SU-DHL-6 (cell line): ENCODE results near the gene MMEL1.

Experiments
- CTCF ChIP-seq: fragments of 200-600 bp; sonication (generic); IDR thresholded peaks from one replicate; pipeline ENCODE4 v1.5.1; 2017; ENCODE audit warnings: antibody characterized with exemption, mild to moderate bottlenecking, low read length, moderate library complexity; ENCODE audit not compliant: insufficient read depth, poor library complexity, severe bottlenecking
- EZH2phosphoT487 ChIP-seq: fragments of 200-600 bp; sonication (generic), shearing (Covaris generic); conservative IDR thresholded peaks from 2 replicates; pipeline ENCODE4 v1.6.1; 2018; ENCODE audit warnings: mild to moderate bottlenecking, antibody characterized with exemption, low read length, moderate library complexity, mixed read lengths

GRCh38 chr1:2590233-2591141, 42.3 kb downstream of the MMEL1 start:
- TF ChIP-seq CTCF: no peak
- TF ChIP-seq EZH2phosphoT487: no peak
